GM18502 (cell line): ENCODE measurements around the gene TUBAL3.
A peak's percentile ranks its signal among the peaks of the same experiment; 100 is the strongest.
"Not testable (repeated sequence)": the region's sequence is repeated elsewhere in the genome, so short reads cannot be mapped to it uniquely, and the experiment has no call there.

Experiments used
- ATAC-seq: cut with Tn5 transposase; IDR thresholded peaks from one replicate; pipeline ENCODE4 v1.9.1; 2021; ENCODE audit warnings: mild to moderate bottlenecking; ENCODE audit not compliant: unreplicated experiment, poor library complexity

The TUBAL3 gene

GRCh38 chr10:5428133-5428532, 23.5 kb upstream of the TUBAL3 start:
- ATAC-seq: no peak

- no peak for ATAC-seq
Measured at GRCh38 chr10:5424751-5425150, 20.1 kb upstream of the TUBAL3 start.

- ATAC-seq: no peak
Measured at GRCh38 chr10:5423771-5424170, 19.1 kb upstream of the TUBAL3 start.

GRCh38 chr10:5419466-5420094, 15.0 kb upstream of the TUBAL3 start:
- ATAC-seq: no peak

- ATAC-seq: no peak
Measured at GRCh38 chr10:5418584-5418983, 14.0 kb upstream of the TUBAL3 start.

- ATAC-seq: no peak
Measured at GRCh38 chr10:5416981-5417380, 12.4 kb upstream of the TUBAL3 start.

GRCh38 chr10:5413012-5413938, 8.6 kb upstream of the TUBAL3 start:
- no peak for ATAC-seq

- ATAC-seq: peak; percentile 98
Measured at GRCh38 chr10:5412277-5412941, 7.8 kb upstream of the TUBAL3 start, which contains the start of gene NET1. NET1 (plus strand) TSS chr10:5412557; CDS start chr10:5412693, 136 bp downstream.

- ATAC-seq: no peak
Measured at GRCh38 chr10:5411941-5412276, 7.3 kb upstream of the TUBAL3 start.

GRCh38 chr10:5410787-5411186, 6.2 kb upstream of the TUBAL3 start:
- ATAC-seq: not testable (repeated sequence)

- ATAC-seq: no peak
Measured at GRCh38 chr10:5406918-5407317, 2.3 kb upstream of the TUBAL3 start.

GRCh38 chr10:5402798-5403197, 1.8 kb downstream of the TUBAL3 start:
- no peak for ATAC-seq

- ATAC-seq: no peak
Measured at GRCh38 chr10:5400468-5401240, 4.0 kb downstream of the TUBAL3 start.

- ATAC-seq: no peak
Measured at GRCh38 chr10:5399332-5399731, 5.3 kb downstream of the TUBAL3 start.

GRCh38 chr10:5396556-5397300, 7.9 kb downstream of the TUBAL3 start:
- ATAC-seq: no peak

- no peak for ATAC-seq
Measured at GRCh38 chr10:5395168-5395567, 9.5 kb downstream of the TUBAL3 start.

GRCh38 chr10:5393529-5393928, 11.1 kb downstream of the TUBAL3 start:
- no peak for ATAC-seq

- ATAC-seq: no peak
Measured at GRCh38 chr10:5391790-5392189, 12.8 kb downstream of the TUBAL3 start.

GRCh38 chr10:5390607-5391205, 13.9 kb downstream of the TUBAL3 start:
- ATAC-seq: no peak
